Activated CD4-positive, alpha-beta memory T cell treated with anti-CD3 and anti-CD28 coated beads, Interleukin-2, amount 10 ng/mL, durations not matched to agents 7 days and 5 days (primary cell): ENCODE data around the gene THBS3. TPM values are rescaled to one million over a fixed set of nuclear protein-coding genes. Genes with fewer than 3 reads are reported as not detected.

Experiments used
- CTCF ChIA-PET: fragments of 350-600 bp; sonication (Branson Sonifier 250); formaldehyde crosslinking; loops from one replicate; lab custom pipeline; 2021; ENCODE audit warnings: antibody characterized with exemption, inconsistent platforms; lab: Charles Lee
- POLR2A ChIA-PET: fragments of 350-600 bp; sonication (Branson Sonifier 250); formaldehyde crosslinking; loops from one replicate; lab custom pipeline; 2021; ENCODE audit warnings: antibody characterized with exemption; lab: Charles Lee
- DNase-seq: peaks from one replicate; pipeline ENCODE4 v3.0.0-alpha.2; 2020
- H3K27ac Mint-ChIP-seq: one replicate; pipeline ENCODE4 v1.8.0; 2021; ENCODE audit warnings: mild to moderate bottlenecking, mixed read lengths
- H3K27me3 Mint-ChIP-seq: one replicate; pipeline ENCODE4 v1.8.0; 2021; ENCODE audit warnings: mixed read lengths
- H3K36me3 Mint-ChIP-seq: one replicate; pipeline ENCODE4 v1.8.0; 2021; ENCODE audit warnings: low read depth, mixed read lengths
- H3K4me1 Mint-ChIP-seq: one replicate; pipeline ENCODE4 v1.8.0; 2021; ENCODE audit warnings: mixed read lengths
- H3K4me3 Mint-ChIP-seq: one replicate; pipeline ENCODE4 v1.8.0; 2021; ENCODE audit warnings: mild to moderate bottlenecking, mixed read lengths
- H3K9me3 Mint-ChIP-seq: one replicate; pipeline ENCODE4 v1.8.0; 2021; ENCODE audit warnings: mixed read lengths
- total RNA-seq, 2 experiments: library from RNA; stranded (reverse); gene quantifications; one replicate each; pipeline ENCODE4 v1.2.3, GENCODE V29; 2021

Gene THBS3
- total RNA-seq, 2 experiments from 2014 or later, result 30.7 to 32.3 TPM

DNA sequence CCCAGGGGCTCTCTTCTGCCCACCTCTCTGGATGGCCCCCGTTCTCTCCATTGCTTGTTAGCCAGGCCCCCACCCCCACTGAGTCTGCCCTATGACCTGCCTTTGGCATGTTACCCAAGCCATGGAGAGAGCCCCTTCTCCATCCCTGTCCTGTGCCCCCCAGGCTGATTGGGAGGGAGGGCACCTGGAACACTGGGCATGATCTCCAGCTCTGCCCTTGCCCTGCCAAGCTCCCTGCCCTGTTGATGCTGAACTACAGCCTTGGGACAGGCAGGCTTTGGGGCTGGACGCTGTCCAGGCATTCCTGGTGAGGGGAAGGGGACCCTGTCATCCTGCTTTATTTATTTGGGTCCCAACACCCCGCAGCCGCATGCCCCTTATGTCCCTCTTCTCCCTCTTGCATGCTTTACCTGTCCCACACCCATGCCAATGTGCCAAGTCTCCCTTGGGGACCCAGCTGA, 23.3 kb downstream of the THBS3 start:
- H3K36me3 Mint-ChIP-seq, result peaks cover 36% of the 10 kb centered on the region
- no peak for DNase-seq
- ChIA-PET CTCF (interaction anchor here (0.6 to 1.6 kb wide), 2 partner anchors 10 to 552 kb away, joined by 4 to 6 read pairs; no protein-coding TSS in a partner anchor), POLR2A (interaction anchor here (0.7 to 4.1 kb wide), 4 partner anchors 9 to 60 kb away, joined by 3 to 26 read pairs (median 6); partner anchors contain the start of gene KRTCAP2)
- H3K27me3 Mint-ChIP-seq, result no peaks in the 10 kb centered on the region
- no peaks in the 10 kb centered on the region for H3K9me3 Mint-ChIP-seq
- H3K4me1 Mint-ChIP-seq, result peaks cover 16% of the 10 kb centered on the region
- no peak overlapping the region for H3K4me3 Mint-ChIP-seq
- H3K27ac Mint-ChIP-seq, result no peak overlapping the region

GRCh38 chr1:155183775-155184221, 23.9 kb downstream of the THBS3 start:
- Mint-ChIP-seq H3K4me3 (no peak overlapping the region), H3K27me3 (no peaks in the 10 kb centered on the region), H3K9me3 (no peaks in the 10 kb centered on the region), H3K4me1 (peaks cover 18% of the 10 kb centered on the region), H3K36me3 (peaks cover 42% of the 10 kb centered on the region), H3K27ac (no peak overlapping the region)
- POLR2A ChIA-PET, result interaction anchor here (1.5 to 4.1 kb wide), 2 partner anchors 8 to 10 kb away, joined by 8 to 26 read pairs; no protein-coding TSS in a partner anchor
- DNase-seq, result no peak
- CTCF ChIA-PET, result interaction anchor here (1.6 kb wide), 1 partner anchor 10 kb away, joined by 6 read pairs; no protein-coding TSS in a partner anchor

GRCh38 chr1:155182052-155182550, 25.6 kb downstream of the THBS3 start:
- CTCF ChIA-PET, result interaction anchor here (1.1 kb wide), 1 partner anchor 9 kb away, joined by 3 read pairs; the partner anchor contains the start of gene KRTCAP2
- H3K27ac Mint-ChIP-seq, result no peak overlapping the region

DNA sequence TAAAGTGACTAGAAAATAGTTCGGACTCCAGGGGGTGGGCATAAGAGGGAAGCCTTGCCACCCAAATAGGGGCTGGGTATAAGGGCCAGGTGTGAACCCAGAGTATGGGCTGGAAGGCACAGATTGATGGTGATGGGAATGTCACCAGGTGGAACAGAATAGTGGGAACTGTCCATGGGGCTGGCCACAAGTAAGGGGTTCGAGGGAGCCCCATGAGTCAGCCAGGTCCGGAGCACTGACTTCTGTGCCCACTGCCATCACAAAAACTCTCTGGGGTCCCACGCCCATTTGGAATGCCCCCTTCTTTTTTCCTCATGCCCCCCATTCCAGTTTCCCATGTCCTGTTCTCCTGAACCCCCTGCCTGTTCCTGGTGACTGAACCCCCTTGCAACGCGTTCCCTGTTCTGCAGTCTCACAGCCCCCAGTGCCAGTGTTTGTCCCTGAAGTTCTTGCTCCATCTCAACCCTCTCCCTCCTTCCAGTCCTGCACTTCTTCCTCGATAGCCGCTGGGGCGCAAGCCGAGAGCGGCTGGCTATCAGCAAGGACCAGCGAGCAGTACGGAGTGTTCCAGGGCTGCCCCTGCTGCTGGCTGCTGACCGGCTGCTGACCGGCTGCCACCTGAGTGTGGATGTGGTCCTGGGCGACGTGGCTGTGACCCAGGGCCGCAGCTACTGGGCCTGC, 26.2 kb downstream of the THBS3 start:
- no peaks in the 10 kb centered on the region for H3K9me3 Mint-ChIP-seq
- H3K27me3 Mint-ChIP-seq, result no peaks in the 10 kb centered on the region
- H3K36me3 Mint-ChIP-seq, result peaks cover 53% of the 10 kb centered on the region
- ChIA-PET CTCF (interaction anchor here (1.0 to 1.3 kb wide), 3 partner anchors 9 to 93 kb away, joined by 3 to 4 read pairs (median 3); partner anchors contain the start of gene KRTCAP2), POLR2A (no interaction called here)
- peaks cover 23% of the 10 kb centered on the region for H3K4me1 Mint-ChIP-seq
- H3K27ac Mint-ChIP-seq, result no peak overlapping the region
- H3K4me3 Mint-ChIP-seq, result no peak overlapping the region
- no peak for DNase-seq

More at GRCh38 chr1:155182052-155182550, 25.6 kb downstream of the THBS3 start:
- no peaks in the 10 kb centered on the region for H3K27me3 Mint-ChIP-seq
- peaks cover 17% of the 10 kb centered on the region for H3K4me1 Mint-ChIP-seq
- no peak overlapping the region for H3K4me3 Mint-ChIP-seq
- no peak for DNase-seq
- POLR2A ChIA-PET, result interaction anchor here (4.1 kb wide), 1 partner anchor 11 kb away, joined by 26 read pairs; no protein-coding TSS in a partner anchor
- H3K36me3 Mint-ChIP-seq, result peaks cover 48% of the 10 kb centered on the region
- no peaks in the 10 kb centered on the region for H3K9me3 Mint-ChIP-seq

DNA sequence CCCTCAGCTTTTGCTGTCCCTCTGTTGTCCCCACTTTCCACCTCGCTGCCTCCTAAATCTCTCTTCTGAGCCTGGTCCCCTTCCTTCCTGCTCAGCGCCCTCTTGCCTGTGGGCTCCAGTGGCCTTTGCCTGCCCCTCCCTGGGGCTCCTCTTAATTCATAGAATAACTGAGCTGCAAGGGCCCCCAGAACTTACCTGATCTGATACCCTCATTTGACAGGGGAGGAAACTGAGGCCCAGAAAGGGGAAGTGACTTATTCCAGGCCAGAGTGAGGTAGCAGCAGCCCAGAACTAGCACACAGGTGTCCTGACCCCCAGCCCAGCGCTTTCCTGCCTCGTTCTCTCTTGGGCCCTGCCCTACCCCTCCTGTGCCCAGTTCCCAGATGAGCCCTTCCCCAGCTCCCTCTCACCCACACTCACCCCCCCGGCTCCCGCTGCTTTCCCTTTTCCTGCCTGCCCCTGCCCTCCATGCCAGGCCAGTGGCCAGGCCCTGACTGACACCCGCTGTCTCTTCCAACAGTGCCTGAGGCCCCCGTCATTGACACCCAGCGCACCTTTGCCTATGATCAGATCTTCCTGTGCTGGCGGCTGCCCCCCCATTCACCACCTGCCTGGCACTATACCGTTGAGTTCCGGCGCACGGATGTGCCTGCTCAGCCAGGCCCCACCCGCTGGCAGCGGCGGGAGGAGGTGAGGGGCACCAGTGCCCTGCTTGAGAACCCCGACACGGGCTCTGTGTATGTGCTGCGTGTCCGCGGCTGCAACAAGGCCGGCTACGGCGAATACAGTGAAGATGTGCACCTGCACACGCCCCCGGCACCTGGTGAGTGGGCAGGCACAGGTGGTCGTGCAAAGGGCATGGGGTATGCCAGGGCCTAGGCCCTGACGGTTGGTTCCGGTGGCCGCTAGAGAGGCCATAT, 28.3 kb downstream of the THBS3 start:
- Mint-ChIP-seq H3K27me3 (no peaks in the 10 kb centered on the region), H3K27ac (no peak overlapping the region), H3K4me3 (no peak overlapping the region), H3K9me3 (no peaks in the 10 kb centered on the region), H3K4me1 (peaks cover 42% of the 10 kb centered on the region), H3K36me3 (peaks cover 60% of the 10 kb centered on the region)
- DNase-seq, result no peak
- CTCF ChIA-PET, result interaction anchor here (2.7 kb wide), 1 partner anchor 14 kb away, joined by 21 read pairs; no protein-coding TSS in a partner anchor
- POLR2A ChIA-PET, result interaction anchor here (1.3 kb wide), 1 partner anchor 47 kb away, joined by 3 read pairs; no protein-coding TSS in a partner anchor

DNA sequence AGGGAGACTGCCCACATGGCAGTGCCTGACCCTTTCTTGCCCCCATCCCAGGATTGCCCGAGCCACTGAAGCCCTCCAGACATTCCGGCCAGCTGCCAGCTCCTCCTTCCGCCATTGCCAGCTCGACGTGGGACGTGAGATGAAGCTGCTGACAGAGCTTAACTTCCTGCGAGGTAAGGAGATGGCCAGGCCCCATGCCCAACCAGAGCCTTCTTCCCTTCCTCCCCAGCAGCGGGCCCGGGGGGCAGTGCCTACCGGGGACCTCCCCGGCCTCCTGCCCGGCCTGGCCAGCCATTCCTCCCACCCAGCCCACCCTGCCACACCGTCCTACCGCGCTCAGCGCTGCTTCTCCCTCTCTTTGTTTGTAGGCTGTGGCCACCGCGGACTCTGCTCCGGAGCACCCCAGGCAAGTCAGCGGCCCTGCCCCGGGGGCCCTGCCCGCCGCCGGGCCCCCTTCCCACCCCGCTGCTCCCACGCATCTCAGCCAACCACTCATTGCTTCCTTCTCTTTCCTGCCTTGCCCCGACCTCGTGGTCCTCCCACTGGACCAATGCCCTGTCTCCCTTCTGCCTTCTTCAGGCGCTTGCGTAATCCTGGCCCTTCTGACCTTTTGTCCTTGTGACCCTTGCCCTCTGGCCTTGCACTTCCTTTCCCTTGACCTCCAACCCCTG, 29.1 kb downstream of the THBS3 start:
- Mint-ChIP-seq H3K27ac (no peak overlapping the region), H3K9me3 (no peaks in the 10 kb centered on the region), H3K4me1 (peaks cover 47% of the 10 kb centered on the region), H3K36me3 (peaks cover 58% of the 10 kb centered on the region), H3K4me3 (no peak overlapping the region), H3K27me3 (no peaks in the 10 kb centered on the region)
- DNase-seq, result no peak
- POLR2A ChIA-PET, result interaction anchor here (1.0 to 7.5 kb wide), 4 partner anchors 15 to 145 kb away, joined by 3 to 133 read pairs (median 4); no protein-coding TSS in a partner anchor
- CTCF ChIA-PET, result interaction anchor here (1.5 to 2.7 kb wide), 4 partner anchors 15 to 94 kb away, joined by 4 to 21 read pairs (median 8); no protein-coding TSS in a partner anchor

GRCh38 chr1:155177918-155178281, 29.8 kb downstream of the THBS3 start:
- H3K36me3 Mint-ChIP-seq, result peaks cover 57% of the 10 kb centered on the region
- ChIA-PET POLR2A (interaction anchor here (1.0 to 7.5 kb wide), 6 partner anchors 15 to 145 kb away, joined by 3 to 133 read pairs (median 7); partner anchors contain the start of genes MTX1 and THBS3), CTCF (interaction anchor here (1.3 to 2.7 kb wide), 7 partner anchors 15 to 93 kb away, joined by 4 to 21 read pairs (median 9); no protein-coding TSS in a partner anchor)
- no peak for DNase-seq
- no peaks in the 10 kb centered on the region for H3K9me3 Mint-ChIP-seq
- H3K4me1 Mint-ChIP-seq, result peaks cover 51% of the 10 kb centered on the region
- no peak overlapping the region for H3K4me3 Mint-ChIP-seq
- no peaks in the 10 kb centered on the region for H3K27me3 Mint-ChIP-seq
- H3K27ac Mint-ChIP-seq, result no peak overlapping the region

DNA sequence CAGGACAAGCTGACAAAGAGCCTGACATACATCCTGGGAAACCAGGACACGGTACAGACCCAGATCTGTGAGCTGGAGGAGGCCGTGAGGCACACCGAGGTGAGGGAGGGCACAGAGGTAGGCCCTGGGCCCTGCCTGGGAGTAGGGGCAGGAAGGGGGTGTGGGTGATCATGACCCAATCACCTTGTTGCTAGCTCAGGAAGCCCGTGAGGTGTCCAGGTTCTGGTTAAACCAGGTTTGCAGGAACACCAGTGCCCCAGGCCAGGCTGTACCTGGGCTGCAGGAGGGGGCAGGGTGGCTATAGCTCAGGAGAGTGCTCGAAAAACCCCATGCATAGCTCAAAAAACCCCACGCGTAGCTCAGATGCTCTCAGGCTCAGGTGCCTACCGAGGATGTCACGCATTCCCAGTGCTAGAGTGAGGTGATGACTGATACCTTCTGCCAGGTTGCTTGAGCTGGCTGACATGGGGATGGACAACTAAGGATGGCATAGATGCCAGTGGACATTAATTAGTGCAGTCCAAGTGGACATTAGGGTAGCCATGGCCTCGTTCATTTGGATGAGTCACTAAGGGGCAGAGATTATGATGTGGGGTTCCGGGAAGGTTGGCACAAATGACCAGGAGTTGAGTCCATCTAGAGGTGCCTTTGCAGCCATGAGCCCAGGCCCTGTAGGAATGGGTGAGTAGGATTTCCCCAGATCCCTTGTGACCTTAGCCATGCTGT, 30.3 kb downstream of the THBS3 start:
- Mint-ChIP-seq H3K4me1 (peaks cover 53% of the 10 kb centered on the region), H3K27me3 (no peaks in the 10 kb centered on the region), H3K9me3 (no peaks in the 10 kb centered on the region), H3K36me3 (peaks cover 56% of the 10 kb centered on the region), H3K27ac (no peak overlapping the region), H3K4me3 (no peak overlapping the region)
- CTCF ChIA-PET, result interaction anchor here (0.7 to 2.7 kb wide), 9 partner anchors 16 to 93 kb away, joined by 3 to 21 read pairs (median 8); no protein-coding TSS in a partner anchor
- POLR2A ChIA-PET, result interaction anchor here (1.2 to 7.5 kb wide), 5 partner anchors 16 to 146 kb away, joined by 3 to 133 read pairs (median 8); partner anchors contain the start of genes MTX1 and THBS3
- no peak for DNase-seq

DNA sequence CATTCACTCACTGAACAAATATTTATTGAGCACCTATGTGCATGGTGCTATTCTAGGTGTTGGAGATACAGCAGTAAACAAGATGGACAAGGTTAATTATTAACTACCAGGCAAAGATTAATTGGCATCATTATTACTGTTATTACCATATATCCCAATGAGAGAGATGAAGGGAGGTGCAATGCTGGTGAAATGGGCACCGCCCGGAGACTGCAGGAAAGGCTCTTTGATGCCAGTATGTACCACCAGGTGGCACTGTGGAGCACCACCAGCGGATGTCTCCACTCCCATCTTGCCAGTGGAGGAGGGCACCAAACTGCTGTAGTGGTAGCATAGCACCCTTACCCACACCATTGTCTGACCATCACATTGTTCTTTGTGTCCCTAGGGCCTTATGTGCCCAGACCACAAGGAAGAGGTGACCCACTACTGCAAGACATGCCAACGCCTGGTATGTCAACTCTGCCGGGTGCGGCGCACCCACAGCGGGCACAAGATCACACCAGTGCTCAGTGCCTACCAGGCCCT, 31.1 kb downstream of the THBS3 start:
- no peaks in the 10 kb centered on the region for H3K27me3 Mint-ChIP-seq
- no peaks in the 10 kb centered on the region for H3K9me3 Mint-ChIP-seq
- H3K27ac Mint-ChIP-seq, result peak overlapping the region; percentile 96
- ChIA-PET POLR2A (interaction anchor here (1.2 to 7.5 kb wide), 5 partner anchors 8 to 50 kb away, joined by 8 to 133 read pairs (median 17); partner anchors contain the start of genes MTX1 and THBS3), CTCF (interaction anchor here (0.7 to 5.0 kb wide), 13 partner anchors 17 to 92 kb away, joined by 3 to 93 read pairs (median 11); no protein-coding TSS in a partner anchor)
- H3K4me3 Mint-ChIP-seq, result peak overlapping the region; percentile 18
- H3K4me1 Mint-ChIP-seq, result peaks cover 56% of the 10 kb centered on the region
- peak; percentile 88 for DNase-seq
- peaks cover 56% of the 10 kb centered on the region for H3K36me3 Mint-ChIP-seq

- POLR2A ChIA-PET, result interaction anchor here (1.0 to 7.5 kb wide), 6 partner anchors 9 to 148 kb away, joined by 3 to 133 read pairs (median 12); partner anchors contain the start of genes MTX1 and THBS3
- Mint-ChIP-seq H3K27ac (peak overlapping the region; percentile 96), H3K9me3 (no peaks in the 10 kb centered on the region), H3K36me3 (peaks cover 51% of the 10 kb centered on the region), H3K4me1 (peaks cover 57% of the 10 kb centered on the region), H3K27me3 (no peaks in the 10 kb centered on the region), H3K4me3 (peak overlapping the region; percentile 18)
- CTCF ChIA-PET, result interaction anchor here (0.7 to 5.0 kb wide), 10 partner anchors 19 to 148 kb away, joined by 3 to 93 read pairs (median 9); no protein-coding TSS in a partner anchor
- peak; percentile 44 for DNase-seq
Measured at GRCh38 chr1:155175927-155176371, 31.7 kb downstream of the THBS3 start.
